IPS-20b (cell line): Measurements from ENCODE around the gene CPVL.

ENCODE experiments used
- H3K27ac ChIP-seq: one replicate; pipeline ENCODE4 v1.5.1; 2013; ENCODE audit warnings: low read length
- H3K27me3 ChIP-seq: 2 replicates; pipeline ENCODE4 v1.6.1; 2013; ENCODE audit warnings: mild to moderate bottlenecking, low read length, inconsistent platforms; ENCODE audit not compliant: insufficient read depth
- H3K36me3 ChIP-seq: 2 replicates; pipeline ENCODE4 v1.6.1; 2013; ENCODE audit warnings: low read depth, mild to moderate bottlenecking, inconsistent platforms, low read length, moderate library complexity; ENCODE audit not compliant: insufficient read depth
- H3K4me1 ChIP-seq: 2 replicates; pipeline ENCODE4 v1.6.1; 2013; ENCODE audit warnings: mild to moderate bottlenecking, control low read depth, inconsistent platforms, low read length, moderate library complexity; ENCODE audit not compliant: insufficient read depth
- H3K4me3 ChIP-seq: 2 replicates; pipeline ENCODE4 v1.5.1; 2013; ENCODE audit warnings: mild to moderate bottlenecking, low read length, inconsistent platforms
- H3K9ac ChIP-seq: 2 replicates; pipeline ENCODE4 v1.6.1; 2013; ENCODE audit warnings: low read depth, mild to moderate bottlenecking, inconsistent platforms, low read length, moderate library complexity
- H3K9me3 ChIP-seq: 2 replicates; pipeline ENCODE4 v1.6.1; 2013; ENCODE audit warnings: mild to moderate bottlenecking, low read depth, low read length, inconsistent platforms; ENCODE audit not compliant: insufficient read depth

Gene CPVL

DNA sequence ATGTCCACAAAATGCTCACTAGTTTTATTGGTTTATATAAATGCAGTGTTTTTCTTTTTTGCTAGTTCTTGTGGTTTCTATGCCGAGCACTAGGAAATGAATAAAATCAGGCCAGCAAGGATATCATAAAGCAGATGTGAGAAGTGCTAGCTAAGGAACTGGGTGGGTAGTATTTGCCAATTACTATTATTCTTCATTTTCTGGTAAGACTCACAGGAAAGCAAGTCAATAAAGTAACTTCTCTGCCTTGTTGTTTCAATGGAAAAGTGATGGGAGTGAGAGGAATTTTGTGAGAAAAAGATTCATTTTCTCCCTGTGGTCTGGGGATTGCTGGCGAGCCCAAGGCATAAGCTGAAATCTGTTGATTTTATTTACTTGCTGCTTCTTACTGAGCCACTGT, 137.7 kb downstream of the CPVL start:
- Histone ChIP-seq H3K4me1 (peaks cover 6% of the 10 kb centered on the region; the same call in 1 of the 2 replicates), H3K27me3 (no peaks in the 10 kb centered on the region), H3K9ac (no peak overlapping the region), H3K36me3 (no peaks in the 10 kb centered on the region), H3K9me3 (peaks cover 2% of the 10 kb centered on the region; the same call in 1 of the 2 replicates), H3K27ac (no peak overlapping the region), H3K4me3 (no peak overlapping the region)

DNA sequence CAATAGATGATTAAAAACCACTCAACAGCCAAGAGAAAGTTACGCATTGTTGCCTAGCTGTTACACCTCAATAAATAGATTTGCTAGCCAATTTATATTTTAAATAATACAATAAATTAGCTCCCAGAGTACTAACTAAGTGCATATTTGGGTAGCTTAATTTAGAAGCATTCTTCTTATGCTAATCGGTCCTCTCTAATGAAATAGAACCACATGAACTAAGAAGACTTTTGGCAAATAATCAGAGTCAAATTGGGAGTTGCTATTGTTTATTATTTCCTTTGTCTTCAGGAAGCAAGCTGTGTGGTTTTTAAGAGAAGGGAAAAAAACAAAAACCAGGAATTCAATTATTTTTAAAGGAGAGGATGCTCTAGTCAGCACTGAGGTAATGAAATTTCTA, 139.2 kb downstream of the CPVL start:
- no peak overlapping the region for H3K27ac ChIP-seq
- H3K4me3 ChIP-seq, result no peak overlapping the region
- no peaks in the 10 kb centered on the region for H3K36me3 ChIP-seq
- H3K27me3 ChIP-seq, result no peaks in the 10 kb centered on the region
- H3K9me3 ChIP-seq, result peaks cover 6% of the 10 kb centered on the region; the same call in 1 of the 2 replicates
- no peak overlapping the region for H3K9ac ChIP-seq
- H3K4me1 ChIP-seq, result peaks cover 6% of the 10 kb centered on the region; the same call in 1 of the 2 replicates

DNA sequence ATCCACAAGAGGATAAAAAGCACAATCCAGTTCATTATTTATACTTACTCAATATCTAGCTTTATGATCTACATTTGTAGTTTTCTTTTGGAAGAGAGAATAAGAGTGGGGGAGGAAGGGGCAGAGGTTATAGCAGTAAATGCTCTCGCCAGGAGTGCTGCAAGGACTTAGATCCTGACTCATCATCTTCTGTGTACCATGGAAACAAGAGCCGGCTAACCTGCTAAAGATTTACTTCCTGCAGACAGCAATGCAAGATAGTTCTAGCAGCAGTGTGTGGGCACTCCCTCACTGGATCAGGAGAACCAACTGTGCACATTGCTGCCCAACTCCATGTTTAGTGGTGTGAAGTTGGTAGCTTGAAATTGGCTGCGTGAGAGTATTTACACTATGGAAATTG, 140.5 kb downstream of the CPVL start:
- no peaks in the 10 kb centered on the region for H3K36me3 ChIP-seq

DNA sequence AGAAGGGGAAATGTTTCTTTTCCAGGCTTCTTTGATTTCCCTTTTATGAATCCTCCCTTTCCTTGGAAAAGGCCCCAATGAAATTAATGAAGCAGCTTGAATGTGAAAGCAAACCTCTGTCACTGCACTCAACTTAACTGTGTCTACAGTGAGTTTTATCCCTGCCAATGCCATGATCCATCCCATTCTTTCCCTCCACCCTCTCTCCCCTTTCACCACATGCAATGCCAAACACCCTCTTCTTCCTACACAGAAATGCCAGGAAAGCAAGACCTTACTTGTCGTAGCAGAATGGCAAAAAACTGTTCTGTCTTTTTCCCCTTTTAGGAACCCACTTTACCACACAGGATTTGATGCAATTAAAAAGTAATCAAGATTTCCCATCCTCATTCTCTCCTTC, 140.9 kb downstream of the CPVL start:
- Histone ChIP-seq H3K9ac (no peak overlapping the region), H3K27ac (no peak overlapping the region), H3K4me3 (no peak overlapping the region), H3K36me3 (no peaks in the 10 kb centered on the region), H3K27me3 (no peaks in the 10 kb centered on the region), H3K9me3 (peaks cover 6% of the 10 kb centered on the region; the same call in 1 of the 2 replicates), H3K4me1 (peaks cover 6% of the 10 kb centered on the region; the same call in 1 of the 2 replicates)

More for the DNA sequence above, 140.5 kb downstream of the CPVL start:
- Histone ChIP-seq H3K27me3 (no peaks in the 10 kb centered on the region), H3K9ac (no peak overlapping the region), H3K4me3 (no peak overlapping the region), H3K9me3 (peaks cover 6% of the 10 kb centered on the region; the same call in 1 of the 2 replicates), H3K27ac (no peak overlapping the region), H3K4me1 (peaks cover 6% of the 10 kb centered on the region; the same call in 1 of the 2 replicates)

DNA sequence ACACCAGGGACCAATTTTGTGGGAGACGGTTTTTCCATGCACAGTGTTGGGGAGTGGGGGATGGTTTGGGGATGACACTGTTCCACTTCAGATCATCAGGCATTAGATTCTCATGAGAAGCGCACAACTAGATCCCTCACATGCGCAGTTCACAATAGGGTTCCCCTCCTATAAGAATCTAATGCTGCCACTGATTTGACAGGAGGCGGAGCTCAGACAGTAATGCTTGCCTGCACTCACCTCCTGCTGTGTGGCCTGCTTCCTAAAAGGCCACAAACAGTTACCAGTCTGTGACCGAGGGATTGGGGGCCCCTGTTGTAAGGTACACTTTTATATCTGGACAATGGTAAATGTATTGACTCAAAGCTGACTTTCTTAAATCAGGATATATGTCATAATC, 142.6 kb downstream of the CPVL start:
- Histone ChIP-seq H3K27me3 (no peaks in the 10 kb centered on the region), H3K9me3 (peaks cover 6% of the 10 kb centered on the region; the same call in 1 of the 2 replicates), H3K27ac (no peak overlapping the region), H3K4me3 (no peak overlapping the region), H3K9ac (no peak overlapping the region), H3K36me3 (no peaks in the 10 kb centered on the region), H3K4me1 (peaks cover 9% of the 10 kb centered on the region; the same call in 1 of the 2 replicates)

DNA sequence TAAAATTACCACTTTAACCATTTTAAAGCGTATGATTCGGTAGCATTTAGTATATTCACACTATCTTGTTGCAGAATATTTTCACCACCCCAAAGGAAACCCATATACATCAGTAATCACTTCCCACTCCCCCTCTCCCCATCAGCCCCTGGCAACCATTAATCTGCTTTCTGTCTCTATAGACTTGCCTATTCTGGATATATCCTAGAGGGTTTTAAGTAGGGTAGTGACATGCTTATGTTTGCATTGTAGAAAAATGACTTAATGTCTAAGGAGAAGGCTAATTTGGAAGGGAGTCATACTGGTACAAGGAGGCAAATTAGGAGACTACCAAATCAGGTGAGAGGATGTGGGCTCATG, 145.6 kb downstream of the CPVL start:
- no peak overlapping the region for H3K4me3 ChIP-seq
- no peaks in the 10 kb centered on the region for H3K27me3 ChIP-seq
- no peaks in the 10 kb centered on the region for H3K36me3 ChIP-seq
- H3K9ac ChIP-seq, result no peak overlapping the region
- peaks cover 7% of the 10 kb centered on the region; the same call in 1 of the 2 replicates for H3K4me1 ChIP-seq
- peaks cover 6% of the 10 kb centered on the region; the same call in 1 of the 2 replicates for H3K9me3 ChIP-seq
- H3K27ac ChIP-seq, result no peak overlapping the region

DNA sequence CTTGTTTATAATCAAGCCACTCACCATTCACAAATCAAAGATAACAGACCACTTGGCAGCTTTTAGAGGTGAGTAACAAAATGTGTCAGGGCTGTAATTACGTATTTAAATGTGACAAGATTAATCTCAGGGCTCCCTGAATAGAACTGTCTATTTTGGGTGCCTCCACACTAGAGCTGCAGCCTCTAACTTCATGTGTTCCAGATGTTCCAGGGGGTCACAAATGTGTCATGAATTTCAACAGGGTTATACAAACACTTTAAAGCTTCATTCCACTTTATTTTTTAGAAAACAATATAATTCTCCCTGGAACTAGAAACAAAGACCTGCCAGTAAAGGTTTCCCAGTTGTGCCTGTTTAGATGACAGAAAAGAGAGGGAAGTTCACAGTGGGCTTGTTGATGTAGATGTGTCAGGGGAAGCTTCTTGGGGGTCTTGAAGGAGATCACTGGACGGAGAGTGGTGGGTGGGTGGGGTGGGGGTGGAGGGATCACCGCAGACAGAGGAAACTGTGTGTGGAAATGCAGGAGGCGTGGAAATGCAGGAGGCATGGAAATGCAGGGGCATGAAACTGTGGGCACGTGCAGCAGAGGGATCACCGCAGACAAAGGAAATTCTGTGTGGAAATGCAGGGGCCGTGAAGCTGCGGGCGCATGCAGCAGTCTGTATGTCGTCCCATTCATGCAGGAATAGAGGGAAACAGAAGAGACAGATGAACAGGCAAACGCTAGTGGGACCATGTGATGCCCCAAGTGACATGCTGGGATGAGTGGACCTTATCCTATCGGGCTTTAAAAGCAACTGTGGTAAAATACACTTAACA, 146.2 kb downstream of the CPVL start:
- Histone ChIP-seq H3K9me3 (peaks cover 6% of the 10 kb centered on the region; the same call in 1 of the 2 replicates), H3K36me3 (no peaks in the 10 kb centered on the region), H3K27ac (no peak overlapping the region), H3K9ac (no peak overlapping the region), H3K27me3 (no peaks in the 10 kb centered on the region), H3K4me3 (no peak overlapping the region), H3K4me1 (peaks cover 7% of the 10 kb centered on the region; the same call in 1 of the 2 replicates)

DNA sequence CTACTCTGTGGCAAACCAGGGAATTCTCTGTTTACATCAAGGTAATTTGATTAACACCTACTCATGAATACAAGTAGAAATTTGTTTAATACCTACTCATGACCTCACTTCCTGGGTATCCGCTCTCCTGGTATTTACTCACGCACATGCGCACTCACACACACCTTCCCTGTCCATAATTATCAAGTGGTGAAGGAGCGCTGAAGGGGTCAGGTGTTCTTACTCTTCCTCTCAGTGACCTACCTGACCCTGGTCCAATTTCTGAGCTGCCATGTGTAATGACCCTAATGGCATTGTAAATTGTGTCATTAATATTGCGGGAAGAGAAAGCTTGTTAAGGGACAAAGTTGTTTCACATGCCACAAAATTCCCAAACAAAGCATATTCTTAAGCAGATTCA, 146.9 kb downstream of the CPVL start:
- H3K36me3 ChIP-seq, result no peaks in the 10 kb centered on the region
- H3K9me3 ChIP-seq, result peaks cover 6% of the 10 kb centered on the region; the same call in 1 of the 2 replicates
- H3K9ac ChIP-seq, result no peak overlapping the region
- no peaks in the 10 kb centered on the region for H3K27me3 ChIP-seq
- H3K4me1 ChIP-seq, result peaks cover 7% of the 10 kb centered on the region; the same call in 1 of the 2 replicates
- H3K27ac ChIP-seq, result no peak overlapping the region
- H3K4me3 ChIP-seq, result no peak overlapping the region

DNA sequence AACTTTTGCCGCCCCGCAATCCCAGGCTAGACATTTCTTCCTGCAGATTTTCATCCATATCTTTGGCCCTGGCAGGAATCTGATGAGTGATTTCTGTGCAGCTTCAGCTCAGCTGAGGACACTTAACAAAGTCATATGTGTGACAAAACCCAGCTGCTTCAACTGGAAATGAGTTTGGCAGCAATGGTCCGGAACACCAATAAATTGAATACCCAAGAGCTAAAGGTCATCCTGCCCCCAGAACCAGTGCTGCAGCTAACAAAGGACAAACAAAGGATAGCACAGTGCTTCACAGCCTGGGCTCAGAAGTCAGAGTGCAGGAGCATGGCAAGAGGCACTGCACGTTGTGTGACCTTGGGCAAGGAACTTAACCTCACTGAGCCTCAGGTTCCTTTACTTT, 148.2 kb downstream of the CPVL start:
- Histone ChIP-seq H3K27me3 (no peaks in the 10 kb centered on the region), H3K27ac (no peak overlapping the region), H3K4me3 (no peak overlapping the region), H3K36me3 (no peaks in the 10 kb centered on the region), H3K4me1 (peaks cover 7% of the 10 kb centered on the region; the same call in 1 of the 2 replicates), H3K9ac (no peak overlapping the region), H3K9me3 (no peaks in the 10 kb centered on the region)

DNA sequence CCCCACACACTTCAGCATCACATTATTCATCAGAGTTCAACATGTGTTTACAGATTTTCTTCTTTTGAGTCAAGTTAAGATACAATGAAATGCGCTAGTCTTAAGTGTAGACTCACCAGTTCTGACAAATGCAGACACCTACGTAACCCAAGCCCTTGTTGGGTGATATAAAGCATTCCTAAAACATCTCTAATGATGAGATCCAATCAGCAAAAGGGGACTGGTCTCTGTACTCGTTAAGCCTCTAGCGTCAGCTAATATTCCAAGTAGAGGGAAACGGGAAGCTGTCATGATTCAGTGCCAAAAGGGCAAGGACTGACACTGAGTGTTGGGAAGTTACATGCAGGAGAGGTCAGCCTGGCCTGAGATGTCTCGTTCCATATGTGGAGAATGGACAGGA, 149.5 kb downstream of the CPVL start:
- H3K27me3 ChIP-seq, result no peaks in the 10 kb centered on the region
- H3K9ac ChIP-seq, result no peak overlapping the region
- no peaks in the 10 kb centered on the region for H3K9me3 ChIP-seq
- no peak overlapping the region for H3K27ac ChIP-seq
- peaks cover 7% of the 10 kb centered on the region; the same call in 1 of the 2 replicates for H3K4me1 ChIP-seq
- H3K36me3 ChIP-seq, result no peaks in the 10 kb centered on the region
- no peak overlapping the region for H3K4me3 ChIP-seq

DNA sequence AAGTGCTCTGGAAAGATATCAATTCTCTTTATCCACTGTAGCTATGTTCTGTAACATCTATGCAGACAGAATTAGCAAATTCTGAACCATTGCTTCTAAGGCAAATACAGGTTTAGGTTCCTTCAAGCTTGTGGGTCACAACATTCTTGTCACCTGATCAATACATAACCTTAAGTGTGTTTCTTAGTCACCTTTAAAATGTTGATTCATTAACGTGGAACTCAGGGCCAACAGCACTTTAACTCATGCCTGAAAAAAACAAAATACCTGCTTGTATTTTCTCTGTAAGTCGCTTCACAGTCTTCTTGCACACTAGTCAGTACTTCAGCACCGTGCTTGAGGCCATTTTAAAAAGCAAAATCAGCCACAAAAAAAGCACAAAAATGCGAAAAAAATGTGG, 153.0 kb downstream of the CPVL start:
- Histone ChIP-seq H3K36me3 (no peaks in the 10 kb centered on the region), H3K9ac (no peak overlapping the region), H3K4me1 (peaks cover 8% of the 10 kb centered on the region; the same call in 1 of the 2 replicates), H3K27me3 (no peaks in the 10 kb centered on the region), H3K27ac (no peak overlapping the region), H3K9me3 (no peaks in the 10 kb centered on the region), H3K4me3 (no peak overlapping the region)

DNA sequence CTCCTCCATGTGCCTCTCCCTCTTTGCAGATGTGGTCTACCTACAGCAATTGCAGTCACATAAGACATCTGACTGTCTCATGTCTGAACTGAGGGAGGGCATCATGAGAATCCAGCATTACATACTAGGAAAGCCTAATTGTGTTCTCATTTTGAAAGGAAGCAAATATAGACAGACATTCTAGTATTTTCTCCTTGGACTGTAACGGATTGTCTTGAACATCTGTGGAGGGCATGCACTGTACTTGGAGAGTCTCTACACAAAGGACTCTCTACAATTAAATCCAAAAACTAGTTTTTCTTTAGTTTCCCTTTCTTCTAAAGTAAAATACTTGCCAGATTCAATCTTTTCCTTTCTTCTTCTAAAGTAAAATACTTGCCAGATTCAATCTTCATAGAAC, 153.5 kb downstream of the CPVL start:
- H3K9me3 ChIP-seq, result no peaks in the 10 kb centered on the region
- H3K36me3 ChIP-seq, result no peaks in the 10 kb centered on the region
- no peak overlapping the region for H3K27ac ChIP-seq
- H3K4me1 ChIP-seq, result peaks cover 4% of the 10 kb centered on the region; the same call in 1 of the 2 replicates
- H3K4me3 ChIP-seq, result no peak overlapping the region
- no peak overlapping the region for H3K9ac ChIP-seq
- no peaks in the 10 kb centered on the region for H3K27me3 ChIP-seq
